ENCODE results near the gene KDM2A.
"Not testable (repeated sequence)": the region's sequence is repeated elsewhere in the genome, so short reads cannot be mapped to it uniquely, and the experiment has no call there.

Gene KDM2A

GRCh38 chr11:67174311-67174710, 55.2 kb downstream of the KDM2A start:
- DNase-seq = no peak

DNA sequence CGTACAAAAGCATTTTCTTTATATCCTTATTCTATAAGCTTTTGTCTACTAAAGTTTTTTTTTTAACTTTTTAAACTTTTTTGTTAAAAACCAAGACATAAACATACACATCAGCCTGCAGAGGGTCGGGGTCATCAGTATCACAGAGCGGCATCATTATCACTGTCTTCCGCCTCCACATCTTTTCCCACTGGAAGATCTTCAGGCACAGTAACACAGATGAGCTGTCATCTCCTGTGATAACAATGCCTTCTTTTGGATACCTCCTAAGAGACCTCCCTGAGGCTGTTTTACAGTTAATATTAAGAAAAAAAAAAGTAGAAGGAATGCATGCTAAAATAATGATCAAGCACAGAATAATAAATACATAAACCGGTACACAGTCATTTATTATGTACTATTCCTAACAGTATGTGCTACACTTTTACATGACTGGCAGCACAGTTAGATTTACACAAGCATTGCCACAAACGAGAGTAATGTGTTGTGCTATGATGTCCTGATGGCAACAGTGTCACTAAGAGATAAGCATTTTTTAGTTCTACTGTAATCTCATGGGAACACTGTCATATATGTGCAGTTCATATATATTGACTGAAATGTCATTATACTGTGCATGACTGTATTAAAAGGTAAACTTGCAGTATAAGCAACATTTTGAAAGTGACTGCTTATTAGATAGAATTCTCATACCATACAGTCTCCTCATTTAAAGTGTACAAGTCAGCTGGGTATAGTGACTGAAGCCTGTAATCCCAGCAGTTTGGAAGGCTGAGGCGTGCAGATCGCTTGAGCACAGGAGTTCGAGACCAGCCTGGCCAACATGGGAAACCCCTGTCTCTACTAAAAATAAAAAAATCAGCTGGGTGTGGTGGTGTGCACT, 58.6 kb downstream of the KDM2A start:
- DNase-seq = no peak

DNA sequence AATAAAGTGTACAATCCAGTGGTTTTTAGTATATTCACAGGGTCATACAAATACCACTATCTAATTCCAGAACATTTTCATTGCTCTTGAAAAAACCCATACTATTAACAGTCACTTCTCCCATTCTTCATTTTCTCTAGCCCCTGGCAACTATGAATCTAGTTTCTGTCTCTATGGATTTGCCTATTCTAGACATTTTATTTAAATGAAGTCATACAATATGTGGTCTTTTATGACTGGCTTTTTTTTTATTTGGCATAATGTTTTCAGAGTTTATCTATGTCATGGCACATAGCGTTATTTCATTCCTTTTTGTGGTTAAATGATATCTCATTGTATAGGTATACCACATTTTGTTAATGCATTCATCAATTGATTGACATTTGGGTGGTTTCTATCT, 59.4 kb downstream of the KDM2A start:
- no peak for DNase-seq

- no peak for DNase-seq
These were observed 59.8 kb downstream of the KDM2A start for GRCh38 chr11:67178878-67179277.

GRCh38 chr11:67179892-67180490, 60.9 kb downstream of the KDM2A start:
- DNase-seq = no peak

DNA sequence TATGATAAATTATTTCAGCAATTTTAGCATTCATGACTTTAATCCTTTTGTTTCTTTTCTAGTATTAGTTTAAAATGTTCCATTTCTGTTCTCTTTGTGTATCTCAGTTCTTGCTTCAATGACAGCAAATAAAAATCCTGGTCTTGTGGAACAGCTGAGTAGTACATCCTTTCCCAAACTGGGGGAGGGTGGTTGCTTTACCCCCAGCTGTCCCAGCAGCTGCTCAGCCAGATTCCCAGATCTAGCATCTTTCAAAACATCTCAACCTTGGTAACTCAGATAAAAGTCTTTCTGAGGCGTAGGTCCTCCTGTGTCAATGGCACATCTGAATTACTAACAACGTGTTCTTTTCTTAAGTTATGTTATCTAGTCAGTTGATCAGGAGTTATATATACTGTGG, 75.0 kb downstream of the KDM2A start:
- DNase-seq = no peak

DNA sequence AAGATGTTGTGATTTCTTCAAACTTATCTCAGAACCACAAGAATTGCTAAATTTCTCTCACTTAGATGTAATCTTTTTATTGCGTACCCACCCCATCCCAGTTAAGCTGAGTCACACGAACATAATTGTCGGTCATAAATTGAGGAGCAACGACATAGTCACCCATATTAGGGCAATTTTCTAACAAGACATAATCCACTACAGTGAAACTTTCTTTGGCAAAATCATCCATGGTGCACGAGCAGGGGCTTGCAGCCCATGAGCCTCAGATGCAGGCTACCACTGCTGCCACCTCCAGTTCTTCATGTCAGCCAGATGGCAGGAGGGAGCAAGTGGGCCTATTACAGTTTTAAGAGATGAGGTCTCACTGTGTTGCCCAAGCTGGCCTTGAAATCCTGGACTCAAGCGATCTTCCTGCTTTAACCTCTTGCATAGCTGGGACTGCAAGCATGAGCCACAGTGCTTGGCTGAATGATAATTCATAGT, 77.0 kb downstream of the KDM2A start:
- no peak for DNase-seq

DNA sequence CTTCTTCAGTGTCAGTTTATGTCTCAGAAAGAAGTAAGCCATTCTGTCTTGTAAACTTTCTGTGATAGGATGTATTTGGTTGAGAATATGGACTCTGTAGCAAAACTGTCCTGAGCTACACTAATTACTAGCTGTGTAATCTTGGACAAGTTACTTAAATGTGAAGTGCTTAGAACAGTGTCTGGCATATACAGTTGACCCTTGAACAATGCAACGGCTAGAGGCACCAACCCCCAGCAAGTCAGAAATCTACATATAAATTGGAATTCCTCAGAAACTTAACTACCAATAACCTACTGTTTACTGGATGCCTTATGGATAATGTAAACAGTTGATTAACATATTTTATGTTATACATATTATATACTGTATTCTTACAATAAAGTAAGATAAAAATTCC, 78.5 kb downstream of the KDM2A start:
- no peak for DNase-seq

DNA sequence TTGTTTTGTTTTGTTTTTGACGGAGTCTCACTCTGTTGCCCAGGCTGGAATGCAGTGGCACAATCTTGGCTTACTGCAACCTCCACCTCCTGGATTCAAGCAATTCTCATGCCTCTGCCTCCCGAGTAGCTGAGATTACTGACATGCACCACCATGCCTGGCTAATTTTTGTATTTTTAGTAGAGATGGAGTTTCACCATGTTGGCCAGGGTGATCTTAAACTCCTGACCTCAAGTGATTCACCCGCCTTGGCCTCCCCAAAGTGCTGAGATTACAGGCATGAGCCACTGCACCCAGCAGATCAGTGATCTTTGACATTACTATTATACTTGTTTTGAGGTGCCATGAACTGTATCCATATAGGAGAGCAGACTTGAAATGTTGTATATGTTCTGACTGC, 79.7 kb downstream of the KDM2A start:
- not testable (repeated sequence) for DNase-seq

GRCh38 chr11:67199751-67200150, 80.7 kb downstream of the KDM2A start:
- no peak for DNase-seq

GRCh38 chr11:67202028-67202427, 83.0 kb downstream of the KDM2A start:
- no peak for DNase-seq

DNA sequence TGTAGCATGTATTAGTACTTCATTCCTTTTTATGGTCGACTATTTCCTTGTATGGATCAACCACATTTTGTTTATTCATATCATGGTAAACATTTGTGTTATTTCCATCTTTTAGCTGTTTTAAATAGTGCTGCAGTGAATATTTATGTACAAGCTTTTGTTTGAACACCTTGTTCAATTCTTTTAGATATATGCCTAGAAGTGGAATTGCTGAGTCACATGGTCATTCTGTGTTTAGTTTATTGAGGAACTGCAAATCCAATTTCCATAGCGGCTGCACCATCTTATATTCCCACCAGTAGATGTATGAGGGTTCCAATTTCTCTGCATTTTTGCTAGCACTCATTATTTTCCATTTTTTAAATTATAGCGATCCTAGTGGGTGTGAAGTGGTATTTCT, 85.8 kb downstream of the KDM2A start:
- DNase-seq = no peak

DNA sequence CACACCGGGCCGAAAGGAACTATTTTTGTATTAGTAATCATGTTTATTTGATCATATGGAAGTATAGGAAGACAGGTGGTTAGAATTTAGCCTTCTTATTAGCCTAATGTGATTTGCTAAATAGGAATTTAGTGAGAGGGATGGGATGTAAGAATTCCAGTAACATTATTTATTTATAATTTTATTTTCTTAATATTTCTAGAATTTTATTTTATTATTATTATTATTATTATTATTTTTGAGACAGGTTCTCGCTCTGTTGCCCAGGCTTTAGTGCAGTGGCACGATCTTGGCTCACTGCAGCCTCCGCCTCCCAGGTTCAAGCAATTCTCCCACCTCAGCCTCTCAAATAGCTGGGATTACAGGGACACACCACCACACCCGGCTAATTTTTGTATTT, 90.2 kb downstream of the KDM2A start:
- DNase-seq = not testable (repeated sequence)

GRCh38 chr11:67211656-67212436, 92.8 kb downstream of the KDM2A start:
- DNase-seq = no peak

DNA sequence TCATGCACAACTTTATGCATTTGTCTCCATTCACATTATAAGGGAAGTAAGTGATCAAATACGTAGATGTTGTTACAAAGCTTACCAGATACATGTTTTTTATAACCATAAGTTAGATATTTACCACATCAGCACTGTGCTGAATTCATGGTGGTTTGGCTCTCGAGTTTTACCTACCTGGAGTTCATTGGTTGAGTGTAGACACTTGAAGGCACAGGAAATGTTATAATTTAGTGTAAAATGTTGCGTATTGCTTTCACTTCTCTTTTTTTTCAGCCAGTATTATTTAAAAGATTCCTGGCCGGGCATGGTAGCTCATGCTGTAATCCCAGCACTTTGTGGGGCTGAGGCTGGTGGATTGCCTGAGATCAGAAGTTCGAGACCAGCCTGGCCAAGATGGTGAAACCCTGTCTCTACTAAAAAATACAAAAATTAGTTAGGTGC, 94.1 kb downstream of the KDM2A start:
- DNase-seq = no peak

DNA sequence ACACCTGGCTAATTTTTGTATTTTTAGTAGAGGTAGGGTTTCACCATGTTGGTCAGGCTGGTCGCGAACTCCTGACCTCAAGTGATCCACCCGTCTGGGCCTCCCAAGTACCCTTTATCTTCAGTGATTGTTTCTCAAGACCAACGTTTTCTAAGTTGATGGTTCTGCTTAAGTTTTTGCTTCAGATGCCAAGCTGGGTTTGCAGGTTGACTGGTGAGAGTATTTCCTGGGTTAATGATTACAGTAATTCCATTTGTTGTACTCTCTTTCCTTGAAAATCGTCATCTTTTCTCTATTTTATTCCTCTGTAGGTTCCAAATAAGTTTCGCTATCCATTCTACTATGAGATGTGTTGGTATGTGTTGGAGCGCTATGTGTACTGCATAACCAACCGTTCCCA, 108.7 kb downstream of the KDM2A start:
- no peak for DNase-seq

GRCh38 chr11:67230406-67230805, 111.3 kb downstream of the KDM2A start:
- no peak for DNase-seq

GRCh38 chr11:67230886-67231285, 111.8 kb downstream of the KDM2A start:
- no peak for DNase-seq

GRCh38 chr11:67233584-67234190, 114.6 kb downstream of the KDM2A start:
- DNase-seq = no peak

- DNase-seq = not testable (repeated sequence)
These were observed 115.5 kb downstream of the KDM2A start for GRCh38 chr11:67234571-67234970.

DNA sequence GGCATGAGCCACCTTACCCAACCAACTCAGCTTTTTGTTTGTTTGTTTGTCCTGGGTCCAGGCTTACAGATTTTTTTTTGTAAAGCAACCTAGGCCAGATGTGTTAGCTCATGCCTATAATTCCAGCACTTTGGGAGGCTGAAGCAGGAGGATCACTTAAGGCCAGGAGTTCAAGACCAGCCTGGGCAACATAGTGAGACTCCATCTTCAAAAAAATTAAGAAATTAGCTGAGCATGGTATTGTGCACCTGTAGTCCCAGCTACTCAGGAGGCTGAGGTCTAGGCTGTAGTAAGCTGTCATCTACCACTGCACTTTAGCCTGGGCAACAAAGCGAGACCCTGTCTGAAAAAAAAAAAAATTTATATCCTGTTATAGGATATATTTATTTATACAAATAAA, 118.5 kb downstream of the KDM2A start:
- no peak for DNase-seq

DNA sequence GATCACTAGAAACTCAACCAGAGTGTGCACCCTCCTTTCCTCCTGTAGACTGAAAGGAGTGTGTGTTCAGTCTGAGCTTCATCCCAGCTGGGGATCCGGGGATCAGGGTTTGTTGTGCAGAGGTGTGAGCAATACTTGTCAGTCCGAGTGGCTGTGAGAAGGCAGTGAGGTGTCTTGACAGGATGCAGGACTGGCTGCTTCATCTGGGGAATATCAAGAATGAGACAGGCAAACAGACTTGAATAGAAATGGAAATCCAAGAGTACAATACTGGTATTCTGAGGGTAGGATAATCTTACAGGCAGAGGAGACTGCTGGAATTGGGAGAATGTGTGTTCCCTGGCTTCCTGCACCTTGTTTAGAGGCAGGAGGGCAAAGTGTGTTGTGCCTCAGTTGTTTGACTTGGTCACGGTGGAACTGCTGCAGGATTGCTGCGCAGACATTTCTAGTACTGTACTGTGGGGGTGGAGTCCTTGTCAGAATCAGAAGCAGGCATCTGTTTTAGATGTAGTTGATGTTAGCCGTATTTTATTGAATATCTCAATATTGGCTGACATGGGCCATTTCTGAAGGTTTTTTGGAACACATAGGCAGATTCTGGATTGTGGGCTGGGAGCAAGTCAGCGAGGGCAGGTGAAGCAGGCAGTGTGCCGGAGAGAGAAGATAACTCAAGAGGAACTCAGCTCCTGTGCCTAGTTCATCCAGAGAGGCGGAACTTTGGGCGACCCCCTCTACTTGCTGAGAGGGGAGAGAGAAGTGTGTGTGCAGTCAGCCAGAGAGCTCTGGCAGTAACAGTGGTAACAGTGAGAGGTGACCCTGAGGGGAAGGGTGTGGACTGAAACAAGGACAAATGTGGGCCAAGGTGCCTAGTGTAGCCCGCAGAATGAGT, 120.1 kb downstream of the KDM2A start:
- DNase-seq = no peak
